HEK293 (cell line): ENCODE measurements around the gene ZNF154.
"Not testable (repeated sequence)": the region's sequence is repeated elsewhere in the genome, so short reads cannot be mapped to it uniquely, and the experiment has no call there.

Experiments used
- CTCF ChIA-PET: fragments of 350-600 bp; formaldehyde crosslinking; extraction: SDS; loops from one replicate; lab custom pipeline; 2021; ENCODE audit warnings: antibody characterized with exemption; lab: Yijun Ruan, JAX
- POLR2A ChIA-PET: fragments of 300-600 bp; formaldehyde crosslinking; extraction: SDS; loops from one replicate; lab custom pipeline; 2020; ENCODE audit warnings: antibody characterized with exemption, inconsistent platforms; lab: Yijun Ruan, JAX
- H3K27ac ChIP-seq: fragments of 200-500 bp; sonication (Bioruptor generic); 2 replicates; pipeline ENCODE4 v1.5.1; 2014; ENCODE audit warnings: low read depth, low read length, control low read depth, inconsistent platforms; ENCODE audit errors: extremely low read depth
- H3K36me3 ChIP-seq, 2 experiments: fragments of 200-500 bp in 1 of 2; sonication (Bioruptor generic) in 1 of 2; 1 replicate in 1 of 2; 2 replicates in 1 of 2; pipeline ENCODE4 v1.5.1; 2014 to 2017; ENCODE audit warnings: inconsistent platforms in 2 of 2, low read length in 2 of 2; ENCODE audit not compliant: control insufficient read depth in 2 of 2, insufficient read depth in 1 of 2
- H3K4me1 ChIP-seq: fragments of 200-500 bp; sonication (Bioruptor generic); 2 replicates; pipeline ENCODE4 v1.5.1; 2014; ENCODE audit warnings: mild to moderate bottlenecking, low read length, inconsistent platforms; ENCODE audit not compliant: control insufficient read depth, insufficient read depth
- H3K4me3 ChIP-seq: 2 replicates; pipeline ENCODE4 v1.5.1; 2011; ENCODE audit warnings: low read depth, mild to moderate bottlenecking, control low read depth, low read length, moderate library complexity
- H3K9me3 ChIP-seq: fragments of 200-500 bp; sonication (Bioruptor generic); 2 replicates; pipeline ENCODE4 v1.5.1; 2014; ENCODE audit warnings: low read depth, low read length, inconsistent platforms; ENCODE audit not compliant: control insufficient read depth, insufficient read depth
- BCL6B ChIP-seq: fragments of 450-650 bp; formaldehyde crosslinking; IDR thresholded peaks from 2 replicates; pipeline ENCODE4 v1.5.1; 2017; ENCODE audit warnings: missing biosample characterization, missing genetic modification characterization
- KLF17 ChIP-seq: fragments of 450-650 bp; formaldehyde crosslinking; IDR thresholded peaks from 2 replicates; pipeline ENCODE4 v1.5.1; 2016; ENCODE audit warnings: missing biosample characterization, missing genetic modification characterization
- OVOL3 ChIP-seq: fragments of 450-650 bp; formaldehyde crosslinking; IDR thresholded peaks from 2 replicates; pipeline ENCODE4 v1.5.1; 2016; ENCODE audit warnings: missing biosample characterization, missing genetic modification characterization
- PRDM6 ChIP-seq: fragments of 450-650 bp; formaldehyde crosslinking; IDR thresholded peaks from 2 replicates; pipeline ENCODE4 v1.5.1; 2017; ENCODE audit warnings: missing biosample characterization, missing genetic modification characterization
- SCRT2 ChIP-seq: fragments of 450-650 bp; formaldehyde crosslinking; IDR thresholded peaks from 2 replicates; pipeline ENCODE4 v1.5.1; 2016; ENCODE audit warnings: missing biosample characterization, missing genetic modification characterization
- SETDB1 ChIP-seq: IDR thresholded peaks from one replicate; pipeline ENCODE4 v1.6.1; 2017; ENCODE audit warnings: mild to moderate bottlenecking, low read length, moderate library complexity, mixed read lengths; ENCODE audit not compliant: insufficient read length
- WT1 ChIP-seq: fragments of 450-650 bp; formaldehyde crosslinking; IDR thresholded peaks from 2 replicates; pipeline ENCODE4 v1.5.1; 2016; ENCODE audit warnings: missing biosample characterization, missing genetic modification characterization
- ZBTB26 ChIP-seq: fragments of 450-650 bp; formaldehyde crosslinking; optimal IDR thresholded peaks from 2 replicates; pipeline ENCODE3; 2016; ENCODE audit warnings: missing biosample characterization, mild to moderate bottlenecking, missing genetic modification characterization
- ZNF157 ChIP-seq: fragments of 450-650 bp; formaldehyde crosslinking; IDR thresholded peaks from 2 replicates; pipeline ENCODE4 v1.5.1; 2016; ENCODE audit warnings: missing biosample characterization, missing genetic modification characterization
- ZNF335 ChIP-seq: fragments of 450-650 bp; formaldehyde crosslinking; conservative IDR thresholded peaks from 2 replicates; pipeline ENCODE4 v1.5.1; 2016; ENCODE audit warnings: missing biosample characterization, missing genetic modification characterization
- ZNF394 ChIP-seq: fragments of 450-650 bp; formaldehyde crosslinking; IDR thresholded peaks from 2 replicates; pipeline ENCODE4 v1.5.1; 2016; ENCODE audit warnings: missing biosample characterization, missing genetic modification characterization, mild to moderate bottlenecking, moderate library complexity, borderline replicate concordance
- ZNF423 ChIP-seq: fragments of 450-650 bp; formaldehyde crosslinking; IDR thresholded peaks from 2 replicates; pipeline ENCODE4 v1.5.1; 2016; ENCODE audit warnings: missing biosample characterization, missing genetic modification characterization
- ZNF544 ChIP-seq: fragments of 450-650 bp; formaldehyde crosslinking; IDR thresholded peaks from 2 replicates; pipeline ENCODE4 v1.5.0; 2017; ENCODE audit warnings: missing biosample characterization, missing genetic modification characterization
- ZNF624 ChIP-seq: fragments of 450-650 bp; formaldehyde crosslinking; IDR thresholded peaks from 2 replicates; pipeline ENCODE4 v1.5.1; 2017; ENCODE audit warnings: missing biosample characterization, missing genetic modification characterization
- ZNF654 ChIP-seq: fragments of 450-650 bp; formaldehyde crosslinking; IDR thresholded peaks from 2 replicates; pipeline ENCODE4 v1.5.1; 2016; ENCODE audit warnings: low read depth, missing biosample characterization, missing genetic modification characterization
- ZNF837 ChIP-seq: fragments of 450-650 bp; formaldehyde crosslinking; IDR thresholded peaks from 2 replicates; pipeline ENCODE4 v1.5.1; 2016; ENCODE audit warnings: missing biosample characterization, missing genetic modification characterization

ZNF154 gene

GRCh38 chr19:57746580-57747471 is 37.8 kb upstream of the ZNF154 start, which contains the start of gene ZNF776 (continued):
- TF ChIP-seq PRDM6 (no peak), OVOL3 (tag by site-specific recombination) (no peak), ZNF837 (tag by site-specific recombination) (no peak), ZBTB26 (tag by site-specific recombination) (peak; percentile 36), ZNF394 (tag by site-specific recombination) (no peak), ZNF624 (no peak), KLF17 (tag by site-specific recombination) (no peak), ZNF157 (tag by site-specific recombination) (no peak), ZNF423 (tag by site-specific recombination) (no peak), ZNF544 (tag by site-specific recombination) (no peak), SCRT2 (peak; percentile 58), ZNF335 (tag by site-specific recombination) (peak; percentile 92), BCL6B (tag by site-specific recombination) (no peak)

- H3K27ac ChIP-seq, H3K36me3 ChIP-seq, H3K4me1 ChIP-seq, H3K9me3 ChIP-seq, POLR2A ChIA-PET, H3K4me3 ChIP-seq, CTCF ChIA-PET: not testable (repeated sequence)
These were observed 29.8 kb upstream of the ZNF154 start for GRCh38 chr19:57738770-57739169.

GRCh38 chr19:57738320-57738719 is 29.3 kb upstream of the ZNF154 start:
- 0 out of 2 replicates have a peak, but pooled peaks have one; percentile 6 for TF ChIP-seq ZNF654
- CTCF ChIA-PET: interaction anchor here (0.6 to 0.7 kb wide), 2 partner anchors 88 to 263 kb away, joined by 3 read pairs; no protein-coding TSS in a partner anchor
- H3K27ac ChIP-seq, H3K4me1 ChIP-seq, H3K36me3 ChIP-seq, H3K4me3 ChIP-seq, H3K9me3 ChIP-seq, POLR2A ChIA-PET: not testable (repeated sequence)

GRCh38 chr19:57720878-57721277 is 11.9 kb upstream of the ZNF154 start:
- Histone ChIP-seq H3K27ac (no peak overlapping the region), H3K36me3 (peaks cover 0 to 42% of the 10 kb centered on the region in 2 experiments; a peak in 2 of 3 replicates), H3K9me3 (peaks cover 6% of the 10 kb centered on the region), H3K4me3 (no peak overlapping the region), H3K4me1 (no peaks in the 10 kb centered on the region)
- TF ChIP-seq SETDB1: peak; percentile 70
- TF ChIP-seq WT1: no peak
- ChIA-PET CTCF (no interaction called here), POLR2A (no interaction called here)
